ENCODE results near the gene MNAT1.

The MNAT1 gene

DNA sequence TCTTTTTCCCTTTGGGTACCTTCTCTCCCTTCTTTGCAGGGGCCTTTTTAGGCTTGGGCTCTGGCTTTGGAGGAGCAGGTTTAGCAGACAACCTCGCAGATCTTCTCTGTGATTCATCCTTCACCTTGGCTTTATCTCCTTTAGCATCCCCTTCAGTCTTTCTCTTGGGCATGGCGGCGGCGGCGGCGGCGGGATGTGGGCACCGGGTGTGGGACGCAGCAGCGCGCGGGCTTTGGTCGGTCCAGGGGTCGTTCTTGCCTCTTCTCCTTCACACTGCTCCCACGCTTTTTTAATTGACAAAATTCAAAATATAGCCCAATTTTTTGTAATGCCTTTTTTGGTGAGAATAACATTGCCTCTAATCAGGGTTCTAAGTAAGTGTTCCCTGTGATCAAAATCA lies 237.7 kb downstream of the MNAT1 start:
- no peak for DNase-seq

DNA sequence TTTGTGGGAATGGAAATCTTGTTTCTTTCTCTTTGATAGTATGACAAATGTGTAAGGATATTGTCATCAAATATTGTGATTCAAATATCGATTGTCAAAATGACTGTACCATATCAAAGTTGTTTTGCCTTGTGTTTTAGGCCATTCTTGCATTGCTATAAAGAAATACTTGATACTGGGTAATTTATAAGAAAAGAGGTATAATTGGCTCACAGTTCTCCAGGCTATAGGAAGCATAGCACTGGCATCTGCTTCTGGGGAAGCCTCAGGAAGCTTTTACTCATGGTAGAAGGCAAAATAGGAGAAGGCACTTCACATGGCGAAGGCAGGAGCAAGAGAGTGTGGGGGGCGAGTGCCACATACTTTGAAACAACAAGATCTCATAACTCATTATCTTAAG lies 238.5 kb downstream of the MNAT1 start:
- DNase-seq, result no peak

DNA sequence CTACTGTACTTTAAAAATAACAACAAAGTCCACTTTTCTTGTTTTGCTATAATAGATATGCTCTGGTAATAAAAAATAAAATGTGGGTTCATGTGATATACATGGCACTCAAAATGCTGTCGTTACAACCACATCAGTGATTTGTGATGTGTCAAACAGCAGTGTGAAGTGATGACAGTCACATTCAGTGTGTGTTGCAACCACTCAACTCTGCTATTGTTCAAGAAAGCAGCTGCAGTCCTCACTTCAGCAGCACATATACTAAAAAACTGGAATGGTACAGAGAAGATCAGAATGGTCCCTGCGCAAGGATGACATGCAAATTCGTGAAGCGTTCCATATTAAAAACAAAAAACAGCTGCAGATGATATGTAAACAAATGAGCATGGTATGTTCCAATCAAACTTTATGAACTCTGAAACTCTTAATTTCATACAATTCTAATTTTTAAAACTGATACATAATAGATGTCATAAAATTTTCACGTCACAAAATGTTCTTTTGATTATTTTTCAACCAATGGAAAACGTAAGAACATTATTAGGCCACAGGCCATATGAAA lies 239.6 kb downstream of the MNAT1 start:
- no peak for DNase-seq

DNA sequence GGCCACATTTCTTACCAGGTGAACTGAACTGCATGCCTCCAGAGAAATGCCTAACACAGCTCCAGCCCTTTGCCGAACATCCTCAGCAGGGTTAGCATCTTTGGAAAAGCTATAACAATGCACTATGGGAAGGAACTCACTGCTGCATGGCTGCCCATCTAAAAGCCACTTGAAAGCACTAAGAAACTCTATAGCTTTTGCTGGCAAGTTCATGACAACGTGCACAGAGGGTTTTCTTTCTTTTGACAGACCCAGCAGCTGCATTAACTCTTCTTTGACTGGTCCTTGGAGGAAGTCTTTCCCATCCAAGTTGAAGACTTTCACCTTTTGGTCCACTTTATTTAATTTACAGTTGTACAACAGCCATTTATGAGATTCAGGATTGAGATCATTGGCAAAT lies 241.0 kb downstream of the MNAT1 start:
- DNase-seq, result no peak

DNA sequence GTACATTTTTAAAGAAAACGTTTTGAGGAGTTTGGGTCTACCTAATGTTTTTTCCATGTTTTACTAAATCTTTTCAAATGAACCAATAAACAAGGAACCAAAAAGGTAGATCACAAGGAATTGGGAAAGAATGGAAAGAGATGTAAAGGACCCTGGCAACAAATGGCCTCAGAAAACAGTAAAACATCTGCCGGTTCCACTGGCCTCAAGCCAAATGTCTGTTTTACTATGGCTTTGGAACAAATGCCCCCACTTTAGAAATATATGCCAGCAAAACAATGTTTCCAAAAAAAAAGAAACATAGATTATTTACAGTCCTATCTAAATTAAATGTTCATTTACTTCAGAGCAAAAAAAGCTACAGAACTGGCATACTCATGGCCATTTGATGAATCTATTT lies 243.3 kb downstream of the MNAT1 start:
- DNase-seq, result no peak

DNA sequence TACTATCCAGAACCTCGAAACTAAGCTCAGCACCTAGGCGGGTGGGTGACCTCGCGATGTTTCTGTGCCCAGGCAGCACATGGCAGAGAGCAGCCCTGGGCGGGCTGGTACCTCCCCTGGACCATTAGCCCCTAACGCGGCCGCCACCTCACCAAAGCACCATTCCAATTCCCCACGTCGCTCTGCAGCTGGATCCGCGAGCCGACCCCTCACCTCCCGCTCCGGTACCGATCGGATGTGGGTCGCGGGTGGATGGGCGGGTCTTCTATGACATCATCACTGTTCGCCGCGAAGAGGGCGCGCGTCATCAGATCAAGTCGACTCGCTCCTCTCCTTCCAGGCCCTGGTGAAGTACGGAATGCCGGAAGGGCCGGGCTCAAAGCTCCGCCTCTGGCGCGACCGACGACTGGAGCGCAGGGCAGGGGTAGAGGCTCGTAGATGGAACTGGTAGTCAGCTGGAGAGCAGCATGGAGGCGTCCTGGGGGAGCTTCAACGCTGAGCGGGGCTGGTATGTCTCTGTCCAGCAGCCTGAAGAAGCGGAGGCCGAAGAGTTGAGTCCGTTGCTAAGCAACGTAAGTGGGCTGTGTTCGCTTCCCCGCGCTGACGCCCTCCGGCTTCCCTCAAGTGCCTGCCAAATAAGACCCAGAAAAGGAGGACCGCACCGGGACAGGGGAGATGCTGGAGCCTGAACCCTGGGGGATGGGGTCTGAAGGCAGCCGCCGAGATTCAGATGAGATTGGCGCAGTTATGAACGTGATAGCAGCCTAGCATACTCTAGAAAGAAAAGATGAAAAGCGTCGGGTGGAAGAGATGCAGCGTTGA lies 246.5 kb downstream of the MNAT1 start, which contains the start of the genes SLC38A6 and TRMT5:
SLC38A6 (plus strand) TSS at position 435 of the 822 bp plus-strand sequence; CDS start at position 468, 33 bp downstream.
TRMT5 (minus strand) TSS at position 269 of the 822 bp plus-strand sequence; CDS start at position 163, 106 bp downstream.
- peak; percentile 90 for DNase-seq

DNA sequence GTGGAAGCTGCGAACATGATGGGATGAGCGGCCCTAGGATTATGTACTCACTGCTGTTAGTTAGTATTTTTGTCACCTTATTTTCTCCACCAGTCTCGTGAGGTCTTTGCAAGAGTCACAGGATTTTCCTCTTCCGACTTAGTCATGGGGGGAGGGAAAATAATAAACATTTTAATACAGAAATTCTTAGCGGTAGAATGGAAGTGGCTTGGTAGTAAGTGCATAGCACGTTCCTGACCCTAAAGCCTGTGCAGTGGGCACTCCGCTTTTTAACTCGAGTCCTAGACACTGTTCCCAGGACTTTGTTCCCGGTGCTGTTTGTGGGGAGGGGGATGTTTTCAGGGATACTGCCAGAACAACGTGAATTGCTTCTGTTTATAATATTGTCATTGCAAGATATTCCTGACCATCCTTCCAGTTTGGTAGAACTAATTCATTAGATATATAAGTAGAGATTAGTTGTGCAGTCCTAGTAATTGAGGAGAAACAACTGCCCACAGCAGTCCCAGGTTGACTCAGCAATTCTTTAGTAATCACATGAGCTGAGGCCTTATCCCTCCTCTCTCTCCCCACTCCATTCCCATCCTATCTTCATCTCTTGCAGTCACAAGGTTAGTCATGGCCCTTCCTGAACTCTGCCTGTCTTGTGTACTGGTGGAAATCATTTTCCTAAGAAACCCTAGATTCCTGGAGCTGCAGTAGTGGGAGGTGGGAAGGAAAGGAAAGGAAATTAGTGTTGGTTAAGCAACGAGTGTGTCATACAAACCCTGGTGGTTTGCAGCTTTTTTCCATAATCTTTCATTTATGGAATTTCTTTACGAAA lies 247.3 kb downstream of the MNAT1 start:
- DNase-seq, result no peak

DNA sequence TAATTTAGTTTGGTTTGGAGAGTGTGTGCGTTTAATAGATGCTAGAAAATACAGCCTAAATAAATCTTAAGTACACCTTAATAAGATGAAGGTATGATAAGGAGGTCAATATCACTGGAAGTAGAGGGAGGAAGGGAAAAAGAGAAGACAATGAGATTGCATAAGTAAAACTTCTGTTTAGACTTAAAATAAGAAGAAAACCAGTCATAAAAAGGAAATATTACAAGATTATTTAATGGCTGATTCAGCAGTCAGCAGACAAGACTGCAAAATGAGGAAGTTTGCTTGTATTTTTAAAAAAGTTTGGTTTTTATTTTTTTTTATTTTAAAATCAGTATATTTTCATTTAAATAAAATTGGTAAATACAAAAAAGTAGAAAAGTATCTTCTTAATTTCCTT lies 249.6 kb downstream of the MNAT1 start:
- DNase-seq, result no peak

DNA sequence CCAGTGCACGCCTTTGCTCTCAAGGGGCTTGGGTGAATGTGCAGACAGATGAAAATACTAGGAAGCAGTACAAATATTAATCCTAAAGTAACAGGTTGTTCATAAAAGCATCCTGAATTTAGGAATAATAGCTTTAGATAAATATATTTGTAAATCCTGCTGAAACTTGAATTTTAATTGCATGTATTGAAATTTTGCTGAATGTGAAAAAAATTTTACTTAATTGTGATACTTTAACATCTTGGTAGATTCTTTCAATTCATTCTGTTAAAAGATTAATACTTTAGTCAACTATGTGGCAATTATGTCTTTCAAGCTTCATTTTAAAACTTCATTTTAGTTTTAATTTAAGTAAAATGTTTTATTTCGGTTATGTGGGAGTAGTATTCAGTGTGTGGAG lies 251.9 kb downstream of the MNAT1 start:
- no peak for DNase-seq

DNA sequence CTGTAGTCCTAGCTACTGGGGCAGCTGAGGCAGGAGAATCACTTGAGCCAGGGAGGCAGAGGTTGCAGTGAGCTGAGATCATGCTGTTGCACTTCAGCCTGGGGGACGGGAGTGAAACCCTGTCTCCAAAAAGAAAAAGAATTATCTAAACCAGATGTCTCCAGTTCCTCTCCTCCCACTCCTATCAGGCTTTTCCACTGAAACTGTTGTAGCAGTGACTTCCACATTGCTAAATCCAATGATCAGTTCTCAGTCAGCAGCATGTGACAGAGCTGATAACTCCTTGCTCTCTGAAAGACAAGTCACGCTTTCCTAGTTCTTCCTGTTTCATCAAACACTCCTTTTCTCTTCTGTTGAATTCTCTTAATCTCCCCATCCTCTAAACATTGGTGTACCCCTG lies 255.0 kb downstream of the MNAT1 start:
- DNase-seq, result no peak

DNA sequence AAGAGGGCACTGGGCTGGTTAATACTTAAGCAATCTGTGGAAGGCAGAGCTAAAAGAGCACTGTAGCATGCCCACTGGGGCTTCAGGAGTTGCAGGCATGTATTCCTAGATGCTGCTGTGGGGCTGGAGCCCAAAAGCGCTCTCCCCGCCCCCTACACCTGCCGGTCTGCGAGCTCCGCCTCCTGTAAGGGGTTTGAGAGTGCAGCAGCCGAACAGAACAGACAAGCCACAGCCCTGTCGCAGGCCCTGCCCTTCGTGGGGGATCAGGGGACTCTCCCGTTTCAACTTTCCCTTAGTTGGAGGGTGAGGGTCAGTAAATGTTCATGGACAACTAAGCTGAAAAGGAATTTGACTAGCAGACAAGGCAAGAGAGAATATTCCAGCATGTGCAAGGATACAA lies 264.1 kb downstream of the MNAT1 start:
- no peak for DNase-seq

DNA sequence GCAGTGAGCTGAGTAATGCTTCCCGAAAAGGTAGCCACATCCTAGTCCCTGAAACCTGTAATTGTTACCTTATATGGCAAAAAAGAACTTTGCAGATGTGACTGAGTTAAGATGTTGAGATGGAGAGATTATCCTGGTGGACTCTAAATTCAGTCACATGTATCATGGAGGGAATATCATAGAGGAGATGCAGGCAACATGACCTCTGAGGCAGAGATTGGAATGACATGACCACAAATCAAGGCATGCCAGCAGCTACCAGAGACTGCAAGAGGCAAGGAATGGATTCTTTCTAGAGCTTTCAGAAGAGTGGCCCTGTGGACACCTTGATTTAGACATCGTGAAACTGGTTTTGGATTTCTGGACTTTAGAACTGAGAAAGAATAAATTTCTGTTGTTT lies 265.0 kb downstream of the MNAT1 start:
- no peak for DNase-seq

DNA sequence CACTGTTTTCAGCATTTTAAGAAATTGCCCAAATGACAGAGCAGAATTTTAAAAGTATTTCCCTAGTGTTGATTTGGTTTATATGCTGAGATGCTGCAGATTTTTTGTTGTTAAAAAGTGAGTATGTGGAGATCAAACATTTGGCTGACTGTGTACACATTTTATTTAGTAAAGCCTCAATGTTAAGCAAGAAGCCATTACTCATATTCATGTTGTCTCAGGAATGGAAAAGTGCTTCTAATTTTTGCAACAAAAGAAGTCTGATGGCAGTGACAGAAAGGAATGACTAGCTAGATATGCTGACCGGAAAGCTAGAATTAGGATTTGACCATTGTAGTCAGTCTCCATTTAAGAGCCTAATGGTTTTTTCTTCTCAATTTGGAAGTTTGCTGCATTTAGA lies 269.0 kb downstream of the MNAT1 start:
- no peak for DNase-seq

DNA sequence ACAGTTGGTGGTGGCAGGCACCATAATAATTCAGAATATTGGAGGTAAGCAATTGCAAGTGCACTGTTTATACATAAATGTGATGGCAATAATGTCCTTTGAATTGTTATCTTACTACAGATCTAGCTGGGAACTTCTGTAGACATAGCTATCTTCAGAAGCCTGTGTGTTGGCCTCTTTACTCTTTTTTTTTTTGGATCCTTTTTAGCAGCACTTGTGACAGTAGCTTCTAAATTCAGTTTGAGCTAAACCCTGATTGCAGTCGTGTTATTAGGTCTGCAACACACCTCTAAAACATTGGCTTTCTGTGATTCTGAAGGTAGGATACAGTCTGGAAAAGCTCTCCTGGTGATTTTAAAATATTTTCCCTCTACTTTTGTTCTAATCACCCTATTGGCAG lies 285.0 kb downstream of the MNAT1 start:
- DNase-seq, result no peak

Measured in CD4-positive, alpha-beta T cell treated with Interferon gamma for 1 hour (primary cell).